ENCODE measurements around the gene TMSB15A. TPM values are rescaled to one million over a fixed set of nuclear protein-coding genes. Genes with fewer than 3 reads are reported as not detected.
"Not testable (repeated sequence)": the region's sequence is repeated elsewhere in the genome, so short reads cannot be mapped to it uniquely, and the experiment has no call there.

TMSB15A gene
- under 0.01 TPM for total RNA-seq

GRCh38 chrX:102515975-102516941, at the start of gene TMSB15A:
Gene TMSB15A (minus strand): TSS chrX:102516739.
- DNase-seq (ENCODE audit: low read depth in 2 of 3, low spot score in 2 of 3): peak; percentile 9 to 39 (median 31)

DNA sequence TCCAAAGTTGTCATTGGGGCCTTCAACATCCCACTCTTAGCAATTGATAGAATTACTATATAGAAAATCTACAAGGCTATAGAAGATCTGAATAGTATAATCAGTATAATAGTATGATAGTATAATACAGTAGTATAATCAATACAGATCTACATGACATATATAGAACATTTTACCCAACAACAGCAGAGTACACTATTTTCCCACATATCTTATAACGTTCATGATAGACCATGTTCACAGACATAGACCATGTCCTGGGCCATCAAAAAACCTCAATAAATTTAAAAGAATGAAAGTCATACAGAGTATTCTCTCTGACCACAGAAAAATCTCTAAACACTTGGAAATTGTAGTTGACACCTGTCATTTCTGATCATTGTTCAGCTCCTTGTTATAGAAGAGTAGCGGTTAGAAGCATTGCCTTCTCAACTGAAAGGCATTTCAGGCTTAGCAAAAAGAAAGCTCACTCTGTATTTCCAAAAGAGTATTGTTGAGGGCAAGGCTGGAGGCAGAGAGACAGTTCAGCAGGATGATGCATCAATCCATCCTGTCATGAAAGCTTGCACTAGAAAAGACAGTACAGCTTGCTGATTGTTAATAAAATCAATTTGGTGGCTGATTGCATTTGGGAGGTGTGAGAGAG, 44.0 kb upstream of the TMSB15A start:
- no peak for DNase-seq (ENCODE audit: low read depth in 2 of 3, low spot score in 2 of 3)

DNA sequence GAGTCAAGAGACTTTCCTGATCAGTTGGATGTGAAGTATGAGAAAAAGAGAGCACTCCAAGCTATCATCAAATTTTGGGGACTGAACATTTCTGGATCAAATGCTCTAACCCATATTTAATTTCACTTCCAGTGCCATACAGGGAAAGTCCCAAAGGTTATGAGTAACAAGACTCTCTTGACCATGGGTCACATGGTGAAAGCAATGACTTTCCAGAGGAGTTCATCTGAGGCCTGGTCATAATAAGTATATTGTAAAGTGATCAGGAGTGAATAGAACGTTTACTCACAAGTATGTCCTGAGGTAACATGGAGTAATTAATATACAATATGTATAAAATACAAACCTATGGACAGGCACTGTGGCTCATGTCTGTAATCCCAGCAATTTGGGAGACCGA, 42.1 kb upstream of the TMSB15A start:
- DNase-seq (ENCODE audit: low read depth in 2 of 3, low spot score in 2 of 3): no peak

DNA sequence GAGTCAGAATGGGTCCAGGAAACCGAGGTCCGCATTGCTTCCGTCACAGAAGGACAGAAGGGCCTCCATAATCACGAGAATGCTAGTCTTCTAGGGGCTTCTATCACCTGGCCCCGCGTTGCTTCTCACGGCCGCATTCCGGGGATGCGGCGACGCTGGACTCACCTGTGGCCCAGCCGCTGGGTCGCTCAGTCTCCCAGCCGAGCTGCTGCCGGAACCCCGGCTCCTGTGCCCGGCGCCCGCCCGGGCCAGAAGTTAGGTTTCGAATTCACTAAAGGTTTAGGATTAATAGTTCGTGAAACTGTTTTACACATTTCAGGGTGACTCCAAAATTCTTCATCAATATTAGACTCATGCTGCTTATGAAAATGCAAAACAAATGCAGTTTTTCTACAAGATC, 31.7 kb upstream of the TMSB15A start:
- no peak for DNase-seq (ENCODE audit: low read depth in 2 of 3, low spot score in 2 of 3)

GRCh38 chrX:102546828-102547493, 30.4 kb upstream of the TMSB15A start:
- DNase-seq (ENCODE audit: low read depth in 2 of 3, low spot score in 2 of 3): peak in 1 of 3 donors; percentile 32

DNA sequence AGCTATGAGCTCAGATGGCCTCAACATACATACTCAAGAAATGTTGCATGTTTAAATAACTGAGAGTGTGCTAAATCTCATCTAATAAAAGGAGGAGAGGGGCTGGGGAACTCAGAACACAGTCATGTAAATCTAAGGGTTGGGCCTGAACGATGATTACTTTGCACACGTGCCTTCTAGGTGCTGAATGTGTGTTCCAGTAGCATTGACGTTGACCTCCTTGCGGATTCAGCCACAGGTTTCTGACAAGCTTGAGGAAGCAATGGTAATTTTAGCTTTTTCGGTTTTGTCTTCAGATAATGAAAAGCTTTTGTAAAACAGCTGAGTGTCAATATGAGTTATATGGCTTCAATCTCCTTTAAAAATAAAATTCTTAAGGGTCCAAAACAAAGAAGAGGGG, 29.6 kb upstream of the TMSB15A start:
- DNase-seq (ENCODE audit: low read depth in 2 of 3, low spot score in 2 of 3): not testable (repeated sequence)

- DNase-seq (ENCODE audit: low read depth in 2 of 3, low spot score in 2 of 3): no peak
Observed at GRCh38 chrX:102535958-102536357, 19.4 kb upstream of the TMSB15A start.

- DNase-seq (ENCODE audit: low read depth in 2 of 3, low spot score in 2 of 3): peak in 2 of 3 donors; percentile 14 to 36
Observed at GRCh38 chrX:102517326-102517725, 787 bp upstream of the TMSB15A start.

DNA sequence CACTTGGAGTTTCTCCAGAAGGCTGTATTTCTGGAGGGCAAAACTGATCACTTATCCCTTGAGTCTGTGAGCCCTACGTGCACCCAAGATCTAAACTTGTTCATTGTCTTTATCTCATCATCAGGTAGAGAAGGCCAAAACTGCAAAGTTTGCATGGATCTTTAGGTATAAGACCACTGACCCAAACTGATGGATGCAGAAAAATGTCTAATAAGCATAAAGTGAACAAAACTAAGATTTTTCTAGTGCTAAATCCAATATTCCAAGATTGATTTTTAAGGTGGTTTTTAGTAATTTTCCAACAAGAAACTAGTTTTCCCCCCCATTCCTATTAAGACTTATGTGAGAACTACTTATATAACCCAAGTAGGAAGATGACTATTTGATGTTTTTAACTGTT, 2.0 kb downstream of the TMSB15A start:
- DNase-seq (ENCODE audit: low read depth in 2 of 3, low spot score in 2 of 3): no peak

DNA sequence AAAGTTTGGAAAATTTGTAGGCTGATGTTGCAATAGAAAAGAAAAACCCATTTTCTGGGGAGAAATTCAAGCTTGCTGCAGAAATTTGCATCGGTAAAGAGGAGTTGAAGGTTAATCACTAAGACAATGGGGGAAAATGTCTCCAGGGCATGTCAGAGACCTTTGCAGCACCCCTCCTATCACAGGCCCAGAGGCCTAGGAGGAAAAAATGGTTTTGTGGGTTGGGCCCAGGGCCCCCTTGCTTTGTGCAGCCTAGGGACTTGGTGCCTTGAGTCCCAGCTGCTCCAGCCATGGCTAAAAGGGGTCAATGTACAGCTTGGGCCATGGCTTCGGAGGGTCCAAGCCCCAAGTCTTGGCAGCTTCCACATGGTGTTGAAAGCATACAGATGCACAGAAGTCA, 17.8 kb downstream of the TMSB15A start:
- no peak for DNase-seq (ENCODE audit: low read depth in 2 of 3, low spot score in 2 of 3)

GRCh38 chrX:102491766-102492165, 24.8 kb downstream of the TMSB15A start:
- DNase-seq (ENCODE audit: low read depth in 2 of 3, low spot score in 2 of 3): no peak

DNA sequence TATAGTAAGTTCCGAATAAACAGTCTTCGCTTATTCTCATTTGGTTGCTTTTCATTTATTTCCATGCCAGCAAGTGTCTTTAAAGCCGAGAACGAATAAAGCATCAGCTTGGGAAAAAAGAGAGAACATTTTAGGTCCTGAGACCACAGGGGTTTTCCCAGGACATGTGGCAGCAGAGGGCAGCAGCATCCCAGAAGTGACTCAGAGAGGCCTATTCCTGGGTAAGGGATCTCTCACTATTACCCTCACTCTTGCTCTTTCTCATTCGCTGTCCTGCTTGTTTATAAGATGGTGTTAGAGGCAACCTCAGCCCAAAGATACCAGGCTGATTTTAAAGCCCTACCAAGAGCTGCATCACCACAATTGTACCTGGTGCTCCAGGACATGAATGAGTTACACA, 37.8 kb downstream of the TMSB15A start:
- not testable (repeated sequence) for DNase-seq (ENCODE audit: low read depth in 2 of 3, low spot score in 2 of 3)

GRCh38 chrX:102471762-102472220, 44.7 kb downstream of the TMSB15A start, which contains the start of gene TCP11X2:
Gene TCP11X2 (minus strand): TSS chrX:102471812.
- not testable (repeated sequence) for DNase-seq (ENCODE audit: low read depth in 2 of 3, low spot score in 2 of 3)

GRCh38 chrX:102470215-102470614, 46.3 kb downstream of the TMSB15A start:
- DNase-seq (ENCODE audit: low read depth in 2 of 3, low spot score in 2 of 3): not testable (repeated sequence)

Other genes with a start within 250 kb of the TMSB15A start
- not detected for gene NXF2B, start 76.7 kb downstream of the TMSB15A start, total RNA-seq
- gene TCP11X2, start 44.9 kb downstream of the TMSB15A start, total RNA-seq: not detected
- gene ARMCX5, start 82.8 kb upstream of the TMSB15A start, total RNA-seq: 17.8 TPM
- gene GPRASP1, start 134.7 kb upstream of the TMSB15A start, total RNA-seq: 3.5 TPM
- gene GPRASP2, start 195.7 kb upstream of the TMSB15A start, total RNA-seq: 3.8 TPM
- 1.6 TPM for gene GPRASP3, start 204.0 kb upstream of the TMSB15A start, total RNA-seq

Measured in hematopoietic multipotent progenitor cell (in vitro differentiated cells).